GM19438 (cell line): ENCODE measurements around the gene MICAL3.

ENCODE experiments used
- ATAC-seq: cut with Tn5 transposase; IDR thresholded peaks from one replicate; pipeline ENCODE4 v1.9.1; 2021; ENCODE audit warnings: low read depth; ENCODE audit not compliant: unreplicated experiment

Gene MICAL3

DNA sequence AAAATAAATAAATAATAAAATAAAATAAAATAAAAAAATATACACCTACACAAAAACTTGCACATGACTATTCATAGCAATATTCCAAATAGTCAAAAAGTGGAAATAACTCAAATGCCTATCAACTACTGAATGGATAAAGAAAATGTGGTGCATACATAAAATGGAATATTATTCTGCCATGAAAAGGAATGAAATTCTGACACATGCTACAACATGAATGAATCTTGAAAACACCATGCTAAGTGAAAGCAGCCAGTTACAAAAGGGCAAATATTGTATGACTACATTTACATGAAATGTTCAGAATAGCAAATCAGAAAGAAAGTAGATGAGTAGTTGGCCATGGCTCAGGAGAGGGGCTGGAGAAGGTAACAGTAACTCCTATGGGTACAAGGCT lies 46.3 kb downstream of the MICAL3 start:
- ATAC-seq = no peak

DNA sequence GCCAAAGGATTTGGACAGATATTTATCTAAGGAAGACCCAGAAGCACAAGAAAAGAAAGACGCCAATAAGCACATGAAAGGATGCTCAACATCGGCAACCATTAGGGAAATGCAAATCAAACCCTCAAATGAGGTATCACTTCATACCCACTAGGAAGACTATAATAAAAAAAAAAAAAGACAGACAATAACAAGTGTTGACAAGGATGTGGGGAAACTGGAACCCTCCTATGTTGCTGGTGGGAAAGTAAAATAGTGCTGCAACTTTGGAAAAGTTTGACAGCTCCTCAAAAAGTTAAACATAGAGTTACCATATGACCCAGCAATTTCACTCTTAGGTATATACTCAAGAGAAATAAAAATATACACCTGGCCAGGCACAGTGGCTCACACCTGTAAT lies 47.0 kb downstream of the MICAL3 start:
- no peak for ATAC-seq

DNA sequence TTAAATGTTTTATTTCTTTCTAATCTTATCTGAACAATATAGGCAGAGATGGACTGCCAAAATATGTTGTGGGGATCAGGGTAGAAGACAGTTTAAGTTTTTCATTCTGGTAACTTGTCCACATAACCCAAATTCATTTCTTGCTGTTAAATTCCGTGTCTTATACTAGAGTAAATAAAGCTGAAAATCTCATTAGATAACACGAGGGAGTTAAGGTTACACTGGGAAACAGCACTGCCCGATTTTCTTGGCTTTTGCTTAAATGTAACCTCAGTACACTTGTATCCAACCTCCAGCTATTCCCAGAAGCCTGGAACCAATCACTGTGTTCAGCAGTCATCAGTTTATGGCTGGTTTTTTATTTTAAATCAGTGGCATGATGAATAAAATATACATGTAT lies 48.2 kb downstream of the MICAL3 start:
- no peak for ATAC-seq

DNA sequence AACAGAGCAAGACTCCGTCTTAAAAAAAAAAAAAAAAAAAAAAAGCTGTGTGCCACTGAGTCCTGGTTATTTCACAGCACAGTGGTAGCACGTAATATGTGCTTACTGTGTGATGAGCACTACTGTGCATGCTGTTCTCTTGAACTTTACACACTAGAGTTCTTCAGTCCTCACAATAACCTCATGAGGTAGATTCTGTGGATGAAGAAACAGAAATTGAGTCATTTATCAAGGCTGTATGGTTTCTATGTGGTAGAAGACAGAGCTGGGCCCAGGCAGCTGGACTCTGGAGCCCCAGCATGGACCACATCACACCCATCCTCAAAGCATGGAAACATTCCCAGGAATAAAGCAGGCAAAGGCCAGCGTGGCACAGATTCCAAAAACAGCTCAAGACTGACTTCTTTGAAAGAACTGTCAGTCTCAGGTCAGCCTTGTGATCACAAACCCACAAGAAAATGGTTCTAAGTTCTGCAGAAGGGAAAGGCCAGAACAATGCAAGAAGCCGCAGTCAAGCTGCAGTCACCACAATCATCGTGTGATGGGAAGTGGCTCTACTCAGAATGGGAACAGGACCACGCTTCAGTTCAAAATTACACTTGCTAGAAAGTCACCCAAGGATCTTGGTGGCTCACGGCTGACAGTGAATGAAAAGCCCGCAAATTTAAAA lies 49.5 kb downstream of the MICAL3 start:
- ATAC-seq = no peak

DNA sequence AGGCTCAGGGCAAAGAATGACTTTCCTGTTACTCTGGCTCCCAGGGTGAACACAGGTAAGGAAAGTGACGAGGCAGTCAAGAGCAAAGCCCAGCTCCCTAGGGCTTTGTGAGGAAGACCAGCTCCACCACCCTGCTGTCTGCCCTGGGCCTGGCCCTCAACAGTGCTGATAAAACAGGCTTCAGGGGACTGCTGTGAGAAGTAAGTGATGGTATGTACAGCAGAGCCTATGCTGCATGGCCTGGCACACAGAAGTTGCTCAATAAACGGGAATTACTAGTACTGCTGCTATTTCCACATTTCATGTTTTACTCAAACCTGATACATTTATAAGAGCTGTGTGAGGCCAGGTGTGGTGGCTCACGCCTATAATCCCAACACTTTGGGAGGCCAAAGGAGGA lies 50.3 kb downstream of the MICAL3 start:
- no peak for ATAC-seq

DNA sequence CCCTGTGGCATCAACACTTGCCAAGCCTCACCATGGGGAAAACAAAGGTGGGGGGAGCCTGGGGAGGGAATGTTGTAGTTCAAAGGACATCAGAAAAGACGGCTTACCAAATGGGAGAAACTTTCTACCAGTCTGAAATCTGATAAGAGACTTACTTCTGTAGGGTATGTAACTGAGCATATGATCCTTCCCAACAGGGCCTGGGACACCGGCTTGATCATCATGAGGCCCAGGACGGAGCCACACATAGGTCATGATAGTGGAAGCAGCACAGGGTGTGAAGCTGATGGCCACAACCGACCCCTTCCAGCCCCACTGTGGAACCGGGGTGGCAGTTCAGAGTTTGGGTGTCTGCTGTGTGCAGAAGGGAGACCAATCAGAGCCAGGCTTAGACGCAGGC lies 51.1 kb downstream of the MICAL3 start:
- no peak for ATAC-seq

DNA sequence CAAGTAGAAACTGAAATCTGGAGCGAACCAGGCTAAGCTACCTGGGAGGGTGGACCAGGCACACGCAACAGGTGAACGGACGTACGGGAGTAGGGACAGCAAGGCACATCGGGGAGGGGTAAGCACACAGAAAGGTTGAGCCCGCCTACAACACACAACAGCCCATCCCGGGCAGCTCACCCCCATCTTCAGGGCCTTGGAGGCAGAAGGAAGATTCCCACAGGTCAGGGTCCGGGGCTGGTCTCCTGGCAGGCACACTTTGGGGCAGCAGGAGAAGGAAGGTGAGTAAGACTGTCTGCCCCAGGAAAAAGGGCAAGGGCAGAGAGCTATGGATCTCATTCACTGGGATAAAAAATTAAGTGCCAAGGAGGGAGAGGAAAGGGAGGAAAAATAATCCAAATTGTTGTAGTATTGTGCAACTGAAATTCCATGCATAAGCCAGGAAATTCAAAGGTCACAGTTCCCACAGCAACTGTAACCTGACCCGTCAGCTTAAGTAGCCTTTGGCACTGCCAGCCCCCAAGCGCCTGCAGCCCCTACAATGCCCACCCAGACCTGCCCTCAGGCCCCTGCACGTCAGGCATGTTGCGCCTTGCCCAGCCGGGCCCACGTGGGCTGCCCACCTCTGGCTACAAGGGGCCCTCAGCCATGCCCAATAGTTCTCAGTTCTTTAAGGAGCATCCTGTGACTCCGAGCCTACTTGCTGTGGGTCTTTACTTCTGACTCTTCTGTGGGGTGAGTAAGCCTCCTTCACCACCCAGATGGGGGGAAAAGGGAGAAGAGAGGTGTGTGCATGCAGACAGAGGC lies 51.8 kb downstream of the MICAL3 start:
- no peak for ATAC-seq

DNA sequence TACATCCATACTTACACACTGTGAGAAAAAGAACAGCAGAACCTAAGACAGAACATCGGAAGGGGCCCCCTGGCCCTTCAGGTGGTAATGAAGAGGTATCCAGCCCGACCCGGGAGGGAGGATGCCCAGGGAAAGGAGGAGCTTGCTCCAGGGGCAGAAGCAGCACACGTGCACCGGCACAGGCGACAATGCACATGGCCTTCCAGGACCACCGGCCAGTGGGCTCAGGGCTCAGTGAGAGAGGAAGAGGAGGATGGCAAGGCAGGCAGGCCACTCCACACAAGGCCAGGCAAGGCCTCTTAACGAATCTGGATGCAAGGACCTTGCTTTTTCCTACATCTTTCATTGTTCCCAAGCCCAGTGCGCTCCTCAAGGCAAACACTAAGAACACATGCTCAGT lies 52.6 kb downstream of the MICAL3 start:
- no peak for ATAC-seq

DNA sequence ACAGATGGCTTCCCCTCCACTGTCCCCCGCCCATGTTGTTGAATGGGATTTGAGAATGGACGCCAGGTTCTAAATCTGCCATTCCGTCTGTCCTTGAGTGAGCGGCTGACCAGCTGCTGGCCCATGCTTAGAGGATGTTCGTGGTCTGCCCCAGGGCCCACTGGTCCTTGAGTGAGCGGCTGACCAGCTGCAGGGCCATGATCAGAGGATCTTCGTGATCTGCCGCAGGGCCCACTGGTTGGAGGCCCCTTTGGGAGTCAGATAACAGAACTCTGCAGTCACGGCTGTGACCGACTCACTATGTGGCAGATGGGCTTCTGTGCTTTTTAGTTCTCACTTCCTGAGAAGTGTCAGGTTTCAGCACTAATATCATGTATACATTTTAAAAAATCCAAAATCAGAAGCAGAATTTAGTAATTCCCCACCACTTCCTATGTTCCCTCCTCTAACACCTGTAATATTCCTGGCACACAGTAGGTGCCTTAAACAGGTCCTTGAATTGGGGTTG lies 54.1 kb downstream of the MICAL3 start:
- ATAC-seq = no peak

DNA sequence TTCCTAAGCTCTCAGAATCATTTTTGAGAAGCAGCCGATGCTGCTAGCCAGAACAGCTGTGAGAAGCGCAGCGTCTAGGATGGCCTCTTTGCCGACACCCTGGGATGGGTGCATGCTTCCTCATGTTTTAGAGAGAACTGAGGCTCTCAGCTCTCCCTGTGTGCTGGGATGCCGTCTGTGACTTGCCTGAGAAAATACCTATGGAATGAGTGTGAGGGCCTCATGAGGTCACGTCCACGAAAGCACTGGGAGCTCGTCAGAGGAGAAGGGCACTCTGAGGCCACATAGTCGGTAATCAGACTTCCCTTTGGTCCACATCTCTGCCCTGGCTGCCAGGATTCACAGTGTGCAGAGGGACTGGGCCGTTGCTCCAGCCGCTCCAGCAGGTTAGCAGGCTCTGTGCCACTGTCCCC lies 54.7 kb downstream of the MICAL3 start:
- ATAC-seq = no peak

DNA sequence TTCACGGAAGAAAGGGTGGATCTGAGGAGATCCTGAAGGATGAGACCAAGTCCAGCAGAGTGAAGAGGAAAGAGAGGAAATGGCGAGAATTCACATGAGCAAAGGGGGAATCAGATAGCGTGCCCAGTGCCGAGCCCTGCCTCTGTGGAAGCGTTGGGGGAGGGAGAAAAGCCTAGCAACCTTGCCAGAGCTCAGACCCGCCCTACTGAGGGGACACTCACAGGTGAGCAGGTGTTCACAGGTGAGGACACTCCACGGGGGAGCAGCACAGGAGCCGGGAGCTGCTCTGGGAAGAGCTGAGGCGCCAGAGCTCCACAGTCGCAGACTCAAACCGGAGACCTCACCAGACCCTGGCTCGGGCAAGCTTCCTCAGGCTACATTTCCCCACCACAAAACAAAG lies 56.2 kb downstream of the MICAL3 start:
- ATAC-seq = no peak

DNA sequence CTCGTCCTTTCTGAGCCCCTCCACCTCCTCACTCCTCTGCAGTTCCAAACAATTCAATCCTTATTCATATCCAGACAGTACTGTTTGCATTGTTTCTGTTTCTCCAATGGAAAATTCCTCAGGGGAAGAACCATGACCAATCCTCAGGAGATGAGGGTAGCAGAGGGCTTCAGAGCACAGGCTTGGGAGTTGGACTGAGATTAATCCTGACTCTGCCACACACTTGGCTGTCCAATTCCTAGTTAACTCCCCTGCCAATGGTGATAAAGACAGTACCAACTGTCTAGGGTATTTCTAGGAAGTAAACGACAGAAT lies 58.0 kb downstream of the MICAL3 start:
- no peak for ATAC-seq

DNA sequence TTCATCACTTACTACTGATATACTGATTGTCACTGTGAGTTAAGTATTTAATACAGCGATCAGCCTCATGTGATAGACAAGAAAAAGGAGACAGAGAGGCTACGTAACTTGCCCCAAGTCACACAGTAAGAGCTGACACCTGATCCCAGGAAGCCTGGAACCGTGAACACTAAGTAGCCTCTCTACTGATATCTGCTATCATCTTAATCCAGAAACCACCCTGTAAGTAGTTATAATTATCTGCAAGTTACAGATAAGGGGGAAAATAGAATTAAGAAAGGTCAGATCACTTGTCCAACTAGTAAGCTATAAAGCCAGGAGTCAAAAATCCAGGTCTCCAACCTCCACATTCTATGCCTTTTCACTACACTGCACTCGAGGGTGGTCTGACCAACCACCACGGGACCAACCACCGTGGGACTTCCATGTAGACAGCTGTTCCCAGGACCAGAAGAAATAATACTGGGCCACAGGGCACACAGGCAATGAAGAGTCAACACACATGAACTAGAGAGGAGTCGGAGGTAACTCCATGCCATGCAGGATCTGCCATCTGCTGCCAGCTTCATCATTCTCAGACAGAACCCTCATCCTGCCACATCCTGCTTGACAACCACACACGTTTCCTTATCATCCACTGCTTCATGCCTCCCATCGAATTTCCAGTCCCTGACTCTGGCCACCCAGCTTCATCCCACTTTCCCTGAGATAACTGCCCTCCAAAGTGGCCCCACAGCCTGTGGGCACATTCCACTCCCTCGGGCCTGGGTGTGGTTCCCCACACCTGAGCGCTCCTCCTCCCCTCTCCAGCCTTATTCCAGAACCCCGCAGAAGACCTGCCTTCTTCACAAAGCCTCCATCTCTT lies 58.6 kb downstream of the MICAL3 start:
- no peak for ATAC-seq

DNA sequence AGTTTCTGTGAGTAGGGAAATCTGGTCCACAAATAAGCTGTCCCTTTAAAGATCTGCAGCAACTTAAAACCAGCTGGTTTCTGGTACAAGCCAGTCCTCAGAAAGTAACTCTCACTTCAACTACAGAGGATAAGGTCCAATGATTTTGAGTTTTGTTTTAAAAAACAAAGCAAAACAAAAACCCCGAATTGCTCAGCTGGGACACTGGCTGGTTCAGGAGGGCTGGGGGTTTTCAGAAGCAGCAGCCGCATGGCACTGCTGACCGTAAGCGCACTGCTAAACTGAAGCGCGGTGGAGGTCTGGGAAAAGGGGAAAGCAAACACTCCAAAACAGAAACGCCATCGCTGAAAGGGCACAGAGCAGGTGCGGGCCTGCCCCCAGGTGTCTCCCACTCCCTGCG lies 59.7 kb downstream of the MICAL3 start:
- ATAC-seq = no peak

DNA sequence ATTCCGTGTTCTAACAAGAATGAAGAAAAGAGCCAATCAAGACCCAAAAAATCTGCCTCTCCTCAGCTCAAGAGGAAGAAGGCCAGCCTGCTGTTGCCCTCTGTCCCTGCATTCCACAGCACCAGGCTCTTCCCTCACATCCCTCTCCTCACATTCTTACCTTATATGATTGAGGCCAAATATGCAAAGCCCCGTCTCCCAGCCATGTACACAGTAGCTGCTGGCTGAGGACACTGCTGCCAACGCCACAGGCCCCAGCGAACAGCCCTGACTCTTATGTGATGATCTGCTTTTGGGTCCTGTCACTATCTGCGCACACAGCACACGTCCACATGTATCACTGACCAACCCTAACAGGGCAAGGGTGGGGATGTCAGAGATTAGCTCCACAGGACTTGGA lies 60.2 kb downstream of the MICAL3 start:
- ATAC-seq = no peak

DNA sequence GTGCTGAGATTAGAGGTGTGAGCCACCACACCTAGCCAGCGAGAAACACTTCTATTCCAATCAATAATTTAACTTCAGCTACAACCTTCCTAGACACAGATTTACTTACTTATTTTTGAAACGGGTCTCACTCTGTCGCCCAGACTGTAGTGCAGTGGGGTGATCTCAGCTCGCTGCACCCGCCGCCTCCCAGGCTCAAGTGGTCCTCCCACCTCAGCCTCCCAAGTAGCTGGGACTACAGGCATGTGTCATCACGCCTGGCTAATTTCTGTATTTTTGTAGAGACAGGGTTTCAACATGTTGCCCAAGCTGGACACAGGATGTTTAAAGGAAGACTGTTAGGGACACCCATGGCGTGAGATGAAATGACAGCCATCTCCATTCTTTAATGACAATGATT lies 61.3 kb downstream of the MICAL3 start:
- no peak for ATAC-seq

DNA sequence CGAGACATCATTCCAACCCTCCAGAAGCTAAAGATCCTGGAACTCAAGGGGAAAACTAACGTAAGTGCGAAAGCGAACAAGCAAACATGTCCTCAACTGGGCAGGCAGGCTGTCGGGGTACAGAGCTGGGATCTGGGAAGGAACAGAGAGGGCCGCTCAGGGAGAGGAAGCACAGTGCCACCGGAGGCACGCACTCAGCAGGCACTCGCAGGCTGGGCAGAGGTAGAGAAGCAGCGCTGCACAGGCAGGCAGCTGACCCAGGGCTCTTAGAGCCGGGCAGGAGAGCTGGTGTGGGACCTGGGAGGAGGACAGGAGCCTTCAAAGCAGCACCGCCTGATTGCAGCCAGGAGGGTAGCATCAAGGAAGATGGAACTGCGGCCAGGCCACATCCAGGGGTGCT lies 62.2 kb downstream of the MICAL3 start:
- ATAC-seq = no peak

DNA sequence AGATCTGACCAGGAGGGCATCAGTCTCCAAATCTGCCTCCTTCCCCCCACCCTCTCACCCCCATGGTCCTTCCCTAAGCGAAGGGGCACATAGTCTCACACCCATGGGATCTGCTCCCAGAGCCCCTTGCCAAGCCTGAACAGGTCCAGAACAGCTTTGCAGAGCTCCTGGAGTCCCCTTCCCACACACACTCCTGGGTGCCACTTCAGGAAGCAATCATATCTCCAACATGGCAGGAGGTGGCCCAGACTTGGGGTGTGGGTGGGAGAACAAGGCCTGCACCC lies 63.0 kb downstream of the MICAL3 start:
- no peak for ATAC-seq

DNA sequence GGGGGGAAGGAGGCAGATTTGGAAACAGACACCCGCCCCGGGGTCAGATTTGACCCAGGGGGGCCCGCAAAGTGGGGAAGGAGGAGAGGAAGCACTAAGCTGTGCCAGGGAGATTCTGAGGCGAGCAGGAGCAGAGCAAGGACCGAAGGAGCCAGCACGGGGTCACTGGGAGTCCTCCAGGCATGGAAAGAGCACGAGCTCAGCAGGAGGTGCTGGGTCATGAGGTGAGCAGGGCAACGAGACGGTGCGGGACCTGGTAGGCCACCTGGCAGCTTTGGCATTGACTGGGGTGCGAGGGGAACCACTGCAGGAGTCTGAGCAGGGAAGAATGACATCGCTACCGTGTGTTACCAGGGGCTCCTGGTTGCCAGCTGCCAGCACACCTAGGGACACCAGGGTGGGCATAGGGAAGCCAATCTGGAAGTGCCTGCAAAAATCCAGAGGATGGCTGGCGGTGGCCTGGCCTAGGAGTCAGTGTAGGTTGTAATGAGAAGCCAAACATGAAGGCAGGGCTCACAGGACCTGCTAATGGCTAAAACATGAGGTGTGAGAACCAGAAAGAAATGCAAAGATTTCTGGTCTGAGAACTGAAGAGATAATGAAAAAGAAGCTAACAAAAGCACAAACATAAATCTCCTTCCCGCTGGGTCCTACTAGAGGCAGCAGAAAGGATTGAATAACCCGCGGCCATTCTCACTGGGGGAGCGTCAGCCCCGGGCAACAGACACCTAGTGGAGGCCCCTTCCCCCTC lies 63.5 kb downstream of the MICAL3 start:
- no peak for ATAC-seq

DNA sequence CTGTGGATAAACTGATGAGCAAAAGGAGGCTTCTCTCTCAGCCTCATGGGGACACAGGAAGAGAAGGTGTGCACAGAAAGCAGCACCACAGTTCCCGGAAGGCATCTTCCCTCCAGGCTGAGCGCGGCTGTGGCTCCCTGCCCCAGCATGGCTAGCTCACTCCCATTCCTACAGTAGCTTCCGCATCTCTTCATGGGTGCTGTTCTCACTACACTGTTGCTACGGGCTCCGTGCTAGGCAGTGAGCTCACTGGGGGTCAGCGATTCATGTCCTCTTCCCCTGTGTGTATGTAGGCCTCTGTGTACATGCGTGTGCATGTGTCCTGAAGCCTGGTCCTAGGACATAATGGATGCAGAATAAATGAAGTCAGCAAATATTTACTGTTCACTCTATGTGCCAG lies 64.3 kb downstream of the MICAL3 start:
- no peak for ATAC-seq

DNA sequence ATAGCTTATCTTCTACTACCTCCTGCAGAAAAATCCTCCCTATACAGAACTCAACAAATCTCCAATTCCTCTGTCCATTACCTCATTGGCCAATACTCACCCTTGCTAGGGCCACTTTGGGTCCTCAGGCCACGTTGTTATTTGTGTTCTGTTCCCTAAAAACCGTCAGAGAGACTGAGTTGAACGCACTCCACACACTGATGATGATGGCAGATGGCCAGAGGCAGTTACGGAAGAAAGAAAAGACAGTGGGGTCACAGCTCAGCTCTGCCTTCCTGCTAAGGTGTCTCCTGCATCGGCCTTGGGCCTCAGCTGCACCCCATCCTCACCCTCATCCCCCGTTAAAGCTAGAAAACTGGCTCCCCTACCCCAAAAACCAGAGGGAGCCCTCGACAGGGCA lies 66.2 kb downstream of the MICAL3 start:
- no peak for ATAC-seq
